K562 (cell line): Measurements from ENCODE around the gene LATS1. TPM values are rescaled to one million over a fixed set of nuclear protein-coding genes. Genes with fewer than 3 reads are reported as not detected.

Experiments
- CREBBP ChIP-seq: IDR thresholded peaks from one replicate; pipeline ENCODE4 v1.6.1; 2012; ENCODE audit warnings: low read depth, mild to moderate bottlenecking, control low read depth, inconsistent platforms, low read length
- E2F6 ChIP-seq, 2 experiments: IDR thresholded peaks; 2 replicates each; pipeline ENCODE4 v1.6.1; 2011; ENCODE audit warnings: borderline replicate concordance in 1 of 2, control low read depth in 1 of 2, low read depth in 1 of 2, low read length in 1 of 2, mild to moderate bottlenecking in 1 of 2, mixed read lengths in 1 of 2, moderate library complexity in 1 of 2; ENCODE audit not compliant: insufficient read depth in 1 of 2, insufficient read length in 1 of 2, poor library complexity in 1 of 2, severe bottlenecking in 1 of 2; ENCODE audit errors: extremely low read depth in 1 of 2
- FOXP1 ChIP-seq: sonication (generic); formaldehyde crosslinking; IDR thresholded peaks from 2 replicates; pipeline ENCODE4 v1.8.0; 2022; ENCODE audit warnings: mild to moderate bottlenecking, missing genetic modification reagents
- GTF2B ChIP-seq: IDR thresholded peaks from 2 replicates; pipeline ENCODE4 v1.6.1; 2011; ENCODE audit not compliant: insufficient read length; ENCODE audit errors: extremely low read depth
- HDGF ChIP-seq: fragments of 450-650 bp; IDR thresholded peaks from 2 replicates; pipeline ENCODE4 v1.6.1; 2016
- JUN ChIP-seq, 2 experiments: sonication (generic) in 1 of 2; formaldehyde crosslinking in 1 of 2; IDR thresholded peaks; 2 replicates each; pipeline versions ENCODE4 v1.6.1 to v1.8.0; 2012 to 2022; ENCODE audit warnings: borderline replicate concordance in 2 of 2, mild to moderate bottlenecking in 2 of 2, improper control_type of control experiment in 1 of 2, low read depth in 1 of 2, low read length in 1 of 2, missing genetic modification reagents in 1 of 2
- L3MBTL2 ChIP-seq: fragments of 450-650 bp; IDR thresholded peaks from 2 replicates; pipeline ENCODE4 v1.6.1; 2016; ENCODE audit warnings: mild to moderate bottlenecking, moderate library complexity
- MECOM ChIP-seq: fragments of 250-450 bp; sonication (Bioruptor Pico); IDR thresholded peaks from 2 replicates; pipeline ENCODE4 v1.8.0; 2022; ENCODE audit warnings: inconsistent platforms
- NCOA1 ChIP-seq: fragments of 450-650 bp; IDR thresholded peaks from 2 replicates; pipeline ENCODE4 v1.6.1; 2016; ENCODE audit warnings: low read depth
- RBM15 ChIP-seq: fragments of 200-400 bp; formaldehyde crosslinking; IDR thresholded peaks from 2 replicates; pipeline ENCODE4 v1.6.1; 2018; ENCODE audit warnings: mild to moderate bottlenecking, low read length, moderate library complexity; ENCODE audit not compliant: insufficient read depth
- RBM39 ChIP-seq: fragments of 200-400 bp; formaldehyde crosslinking; optimal IDR thresholded peaks from 2 replicates; pipeline ENCODE3; 2018; ENCODE audit warnings: low read depth, low read length
- SMARCA5 ChIP-seq: fragments of 450-650 bp; IDR thresholded peaks from 2 replicates; pipeline ENCODE4 v1.6.1; 2016
- TFAM ChIP-seq: fragments of 250-450 bp; sonication (Bioruptor Pico); conservative IDR thresholded peaks from 2 replicates; pipeline ENCODE4 v1.5.0; 2021; ENCODE audit warnings: mild to moderate bottlenecking, moderate library complexity
- ZBED1 ChIP-seq: IDR thresholded peaks from 2 replicates; pipeline ENCODE4 v1.6.1; 2014
- ZC3H8 ChIP-seq: fragments of 450-650 bp; IDR thresholded peaks from 2 replicates; pipeline ENCODE4 v1.6.1; 2017
- ZNF318 ChIP-seq, 2 experiments: fragments of 450-650 bp; IDR thresholded peaks; 2 replicates each; pipeline ENCODE4 v1.6.1; 2016; ENCODE audit warnings: mild to moderate bottlenecking in 2 of 2, borderline replicate concordance in 1 of 2, low read depth in 1 of 2, moderate library complexity in 1 of 2
- polyA plus RNA-seq, 8 experiments: library from polyadenylated mRNA; depleted of rRNA in 4 of 8; stranded (reverse) in 5 of 8; unstranded in 3 of 8; fragments of >200 nt; fragmentation: Nextera tagmentation in 2 of 8; fragmentation: Illumina TruSeq in 1 of 8; extraction: Ambion mirVana in 2 of 8; extraction: Trizol in 1 of 8; gene quantifications; 2 replicates each; pipeline versions ENCODE4 v1.2.1 to v1.2.3, GENCODE V29; 2011 to 2014; ENCODE audit warnings: inconsistent platforms in 1 of 8, missing spikeins in 1 of 8
- total RNA-seq, 7 experiments: library from RNA; depleted of rRNA in 6 of 7; stranded (reverse); fragments of >200 nt in 6 of 7; fragmentation: Illumina TruSeq in 2 of 7; extraction: Trizol in 2 of 7; gene quantifications; 2 replicates each; pipeline versions ENCODE4 v1.2.1 to v1.2.3, GENCODE V29; 2011 to 2021; ENCODE audit warnings: low replicate concordance in 1 of 7

The LATS1 gene
- total and polyA plus RNA-seq, 9 of the 15 experiments (the other 6 are each of a cell fraction or from before 2014, with no cell fraction given), result 5.0 to 36.3 (median 18.4) TPM

GRCh38 chr6:149648148-149649145 lies 69.5 kb downstream of the LATS1 start, which contains the start of gene KATNA1 (continued):
- TF ChIP-seq GTF2B, result peak; percentile 59
- TF ChIP-seq CREBBP, result no peak
- TF ChIP-seq L3MBTL2, result peak; percentile 100
- no peak; the same call in 1 of the 2 replicates for TF ChIP-seq ZBED1
- TF ChIP-seq ZC3H8, result no peak
- TF ChIP-seq TFAM, result no peak
- TF ChIP-seq JUN (IDR thresholded peaks at IDR 0.05; ENCODE audit: borderline replicate concordance, low read depth, low read length), result peak; percentile 59; the same call in 1 of the 2 replicates
- peak; percentile 21; the same call in 1 of the 2 replicates for TF ChIP-seq JUN (CRISPR knock-in tag; IDR thresholded peaks at IDR 0.05; ENCODE audit: borderline replicate concordance)
- TF ChIP-seq MECOM (CRISPR knock-in tag), result no peak
- TF ChIP-seq E2F6 (IDR thresholded peaks at IDR 0.05; ENCODE audit: borderline replicate concordance in 1 of 2, extremely low read depth in 1 of 2, insufficient read depth in 1 of 2, insufficient read length in 1 of 2, low read depth in 1 of 2, low read length in 1 of 2, poor library complexity in 1 of 2, severe bottlenecking in 1 of 2), result peak; percentile 99 to 100
- TF ChIP-seq SMARCA5, result no peak
- no peak for TF ChIP-seq NCOA1
- TF ChIP-seq RBM39, result no peak
- TF ChIP-seq RBM15, result no peak
- TF ChIP-seq FOXP1 (CRISPR knock-in tag), result peak; percentile 89
- no peak for TF ChIP-seq ZNF318 (IDR thresholded peaks at IDR 0.05; ENCODE audit: borderline replicate concordance in 1 of 2, low read depth in 1 of 2)
- TF ChIP-seq HDGF, result no peak
